ENCODE results near the gene LIM2. TPM values are rescaled to one million over a fixed set of nuclear protein-coding genes. Genes with fewer than 3 reads are reported as not detected.
"Not testable (repeated sequence)": the region's sequence is repeated elsewhere in the genome, so short reads cannot be mapped to it uniquely, and the experiment has no call there.

The LIM2 gene
- total RNA-seq, 1 experiment from 2014 or later: not detected

DNA sequence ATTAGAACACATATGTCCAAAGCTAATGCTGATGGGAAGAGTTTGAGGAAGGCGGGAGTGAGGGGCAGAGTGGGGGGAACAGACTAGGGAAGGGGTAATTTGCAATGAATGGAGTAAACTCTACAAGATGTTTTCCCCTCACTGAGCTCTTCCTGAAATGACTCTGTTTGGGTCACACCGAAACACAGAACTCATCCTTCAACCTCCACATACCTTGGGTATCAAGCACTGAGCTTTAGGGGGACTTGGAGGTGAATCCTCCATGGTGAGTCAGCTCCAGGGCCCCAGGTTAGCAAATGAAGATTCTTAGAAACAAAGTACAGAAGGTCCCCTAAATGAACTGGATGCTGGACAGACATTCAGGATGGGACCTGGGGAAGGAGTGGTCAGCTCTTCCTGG lies 30.9 kb upstream of the LIM2 start:
- intact Hi-C loops (cut with micrococcal nuclease; ENCODE audit: unreplicated experiment): no loop called here
- Mint-ChIP-seq H3K4me1 (ENCODE audit: low read depth, unreplicated experiment) (no peaks in the 10 kb centered on the region), H3K27ac (ENCODE audit: unreplicated experiment) (no peak overlapping the region), H3K36me3 (ENCODE audit: insufficient read depth, unreplicated experiment) (no peaks in the 10 kb centered on the region), H3K9me3 (ENCODE audit: low read depth, unreplicated experiment) (no peaks in the 10 kb centered on the region), H3K4me3 (ENCODE audit: low read depth, unreplicated experiment) (no peak overlapping the region), H3K27me3 (ENCODE audit: unreplicated experiment) (peaks cover 93% of the 10 kb centered on the region)
- no peak for DNase-seq
- BruUV-seq (replicated peaks): no TSS peak
- TF ChIP-seq, protein P1, sequence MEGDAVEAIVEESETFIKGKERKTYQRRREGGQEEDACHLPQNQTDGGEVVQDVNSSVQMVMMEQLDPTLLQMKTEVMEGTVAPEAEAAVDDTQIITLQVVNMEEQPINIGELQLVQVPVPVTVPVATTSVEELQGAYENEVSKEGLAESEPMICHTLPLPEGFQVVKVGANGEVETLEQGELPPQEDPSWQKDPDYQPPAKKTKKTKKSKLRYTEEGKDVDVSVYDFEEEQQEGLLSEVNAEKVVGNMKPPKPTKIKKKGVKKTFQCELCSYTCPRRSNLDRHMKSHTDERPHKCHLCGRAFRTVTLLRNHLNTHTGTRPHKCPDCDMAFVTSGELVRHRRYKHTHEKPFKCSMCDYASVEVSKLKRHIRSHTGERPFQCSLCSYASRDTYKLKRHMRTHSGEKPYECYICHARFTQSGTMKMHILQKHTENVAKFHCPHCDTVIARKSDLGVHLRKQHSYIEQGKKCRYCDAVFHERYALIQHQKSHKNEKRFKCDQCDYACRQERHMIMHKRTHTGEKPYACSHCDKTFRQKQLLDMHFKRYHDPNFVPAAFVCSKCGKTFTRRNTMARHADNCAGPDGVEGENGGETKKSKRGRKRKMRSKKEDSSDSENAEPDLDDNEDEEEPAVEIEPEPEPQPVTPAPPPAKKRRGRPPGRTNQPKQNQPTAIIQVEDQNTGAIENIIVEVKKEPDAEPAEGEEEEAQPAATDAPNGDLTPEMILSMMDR (IDR thresholded peaks at IDR 0.05; ENCODE audit: unreplicated experiment): no peak
- CTCF ChIA-PET: no interaction called here

DNA sequence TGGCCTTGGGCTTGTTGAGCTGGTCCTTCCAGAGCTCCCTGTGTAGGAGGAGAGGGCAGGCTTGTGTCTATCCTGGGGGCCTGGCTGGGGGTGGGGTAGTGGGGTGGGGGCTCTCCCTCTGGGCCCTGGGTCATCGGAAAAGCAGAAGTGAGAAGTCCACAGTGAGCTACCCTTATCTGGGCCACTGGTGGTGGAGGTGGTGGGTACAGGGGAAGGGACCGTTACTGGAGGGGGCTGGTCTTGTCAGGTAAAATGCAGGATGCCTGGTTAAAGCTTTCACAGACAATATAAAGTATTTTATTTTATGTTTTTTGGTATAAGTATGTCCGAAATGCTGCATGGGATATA lies 30.0 kb upstream of the LIM2 start:
- H3K4me1 Mint-ChIP-seq (ENCODE audit: low read depth, unreplicated experiment): no peaks in the 10 kb centered on the region
- peaks cover 99% of the 10 kb centered on the region for H3K27me3 Mint-ChIP-seq (ENCODE audit: unreplicated experiment)
- BruUV-seq (replicated peaks): no TSS peak
- intact Hi-C loops (cut with micrococcal nuclease; ENCODE audit: unreplicated experiment): no loop called here
- CTCF ChIA-PET: no interaction called here
- H3K9me3 Mint-ChIP-seq (ENCODE audit: low read depth, unreplicated experiment): no peaks in the 10 kb centered on the region
- no peak overlapping the region for H3K4me3 Mint-ChIP-seq (ENCODE audit: low read depth, unreplicated experiment)
- no peak overlapping the region for H3K27ac Mint-ChIP-seq (ENCODE audit: unreplicated experiment)
- TF ChIP-seq, protein P1 (IDR thresholded peaks at IDR 0.05; ENCODE audit: unreplicated experiment): no peak
- H3K36me3 Mint-ChIP-seq (ENCODE audit: insufficient read depth, unreplicated experiment): no peaks in the 10 kb centered on the region
- DNase-seq: no peak

DNA sequence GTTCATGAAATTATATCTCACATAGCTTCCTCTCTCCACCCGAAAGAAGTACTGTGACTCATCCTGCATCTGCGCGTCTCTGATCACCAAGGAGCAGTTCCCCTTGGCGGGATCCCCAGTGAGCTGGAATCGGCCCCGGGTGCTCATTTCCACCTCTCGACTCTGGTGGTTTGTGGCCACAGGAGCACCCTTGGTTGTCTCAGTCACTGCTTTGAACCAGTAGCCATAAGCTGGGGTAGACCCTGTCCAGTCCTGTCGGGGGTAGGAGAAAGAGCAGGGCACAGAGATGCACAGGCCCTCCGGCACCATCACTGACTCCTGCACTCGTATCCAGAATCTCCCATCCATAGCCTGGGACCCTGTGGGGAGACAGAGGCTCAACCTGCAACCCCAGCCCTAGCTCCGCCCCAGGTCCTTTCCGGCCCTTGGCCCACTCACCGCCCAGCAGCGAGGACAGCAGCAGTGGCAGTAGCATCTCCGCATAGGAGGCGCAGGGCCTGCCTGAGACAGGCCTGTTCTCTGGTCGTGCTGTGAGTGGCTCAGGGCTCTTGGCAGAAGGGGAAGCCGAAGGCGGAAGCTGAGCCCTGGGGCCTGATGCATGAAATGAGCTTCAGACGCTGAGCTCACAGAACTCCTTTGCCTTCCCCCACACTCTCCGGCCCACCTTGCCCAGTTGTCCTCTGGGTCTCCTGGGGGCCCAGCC lies 29.5 kb upstream of the LIM2 start, which contains the start of gene SIGLEC10:
Gene SIGLEC10 (minus strand): TSS at position 536 of the 703 bp plus-strand sequence. CDS start 61 bp downstream, at position 475.
- no peaks in the 10 kb centered on the region for H3K9me3 Mint-ChIP-seq (ENCODE audit: low read depth, unreplicated experiment)
- TF ChIP-seq, protein P1 (IDR thresholded peaks at IDR 0.05; ENCODE audit: unreplicated experiment): no peak
- H3K27ac Mint-ChIP-seq (ENCODE audit: unreplicated experiment): no peak within 1 kb of the TSS
- no peak for DNase-seq
- CTCF ChIA-PET: no interaction called here
- intact Hi-C loops (cut with micrococcal nuclease; ENCODE audit: unreplicated experiment): no loop called here
- no peak within 1 kb of the TSS for H3K4me3 Mint-ChIP-seq (ENCODE audit: low read depth, unreplicated experiment)
- peaks cover 96% of the 10 kb centered on the region for H3K27me3 Mint-ChIP-seq (ENCODE audit: unreplicated experiment)
- no TSS peak for BruUV-seq (replicated peaks)
- no peaks in the 10 kb centered on the region for H3K4me1 Mint-ChIP-seq (ENCODE audit: low read depth, unreplicated experiment)
- no peaks in the 10 kb centered on the region for H3K36me3 Mint-ChIP-seq (ENCODE audit: insufficient read depth, unreplicated experiment)

DNA sequence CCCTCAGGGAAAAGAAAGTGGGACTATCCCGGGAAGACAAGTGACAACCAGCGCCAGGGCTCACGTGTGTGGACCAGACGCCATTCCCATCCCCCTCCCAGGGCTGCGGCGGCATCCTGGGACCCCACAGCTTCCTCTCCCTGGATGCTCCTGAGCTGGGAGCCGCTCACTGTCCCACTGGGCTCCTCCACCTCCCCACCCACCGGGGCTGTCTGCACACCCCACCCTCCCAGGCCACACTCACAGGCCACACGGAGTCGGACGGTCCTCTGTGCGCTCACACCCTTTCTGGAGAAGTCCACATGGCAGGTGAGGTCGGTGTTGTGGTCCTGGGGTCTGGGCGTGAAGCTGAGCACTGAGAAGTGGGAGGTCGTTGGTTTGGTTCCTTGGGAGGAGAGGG lies 28.6 kb upstream of the LIM2 start:
- H3K4me3 Mint-ChIP-seq (ENCODE audit: low read depth, unreplicated experiment); intact Hi-C loops (cut with micrococcal nuclease; ENCODE audit: unreplicated experiment); H3K4me1 Mint-ChIP-seq (ENCODE audit: low read depth, unreplicated experiment): not testable (repeated sequence)

DNA sequence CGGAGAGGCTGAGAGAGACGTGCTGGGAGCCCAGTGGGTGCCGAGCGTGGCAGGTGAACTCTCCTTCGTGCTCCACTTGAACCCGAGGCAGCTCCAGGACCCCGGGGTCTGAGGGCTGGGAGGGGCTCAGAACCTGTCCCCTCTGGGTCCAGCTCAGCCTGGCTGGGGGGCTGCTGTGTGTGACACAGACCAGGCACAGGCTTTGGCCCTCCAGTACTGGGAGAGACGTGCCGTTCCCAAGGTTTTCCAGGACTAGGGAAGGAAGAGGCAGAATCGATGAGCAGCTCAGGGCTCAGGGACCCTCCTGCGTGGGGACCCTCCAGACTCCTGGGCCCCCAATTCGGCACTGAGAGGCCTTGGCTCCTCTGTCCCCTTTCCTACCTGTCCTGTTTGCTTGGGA lies 27.4 kb upstream of the LIM2 start:
- no peak for DNase-seq
- no peaks in the 10 kb centered on the region for H3K4me1 Mint-ChIP-seq (ENCODE audit: low read depth, unreplicated experiment)
- H3K36me3 Mint-ChIP-seq (ENCODE audit: insufficient read depth, unreplicated experiment): no peaks in the 10 kb centered on the region
- H3K27ac Mint-ChIP-seq (ENCODE audit: unreplicated experiment): no peak overlapping the region
- no peaks in the 10 kb centered on the region for H3K9me3 Mint-ChIP-seq (ENCODE audit: low read depth, unreplicated experiment)
- TF ChIP-seq, protein P1 (IDR thresholded peaks at IDR 0.05; ENCODE audit: unreplicated experiment): no peak
- H3K27me3 Mint-ChIP-seq (ENCODE audit: unreplicated experiment): peaks cover 89% of the 10 kb centered on the region
- no TSS peak for BruUV-seq (replicated peaks)
- H3K4me3 Mint-ChIP-seq (ENCODE audit: low read depth, unreplicated experiment): no peak overlapping the region
- CTCF ChIA-PET: no interaction called here
- intact Hi-C loops (cut with micrococcal nuclease; ENCODE audit: unreplicated experiment): no loop called here

More for the DNA sequence above, 28.6 kb upstream of the LIM2 start:
- H3K27ac Mint-ChIP-seq (ENCODE audit: unreplicated experiment); H3K36me3 Mint-ChIP-seq (ENCODE audit: insufficient read depth, unreplicated experiment); CTCF ChIA-PET; BruUV-seq (replicated peaks); DNase-seq; H3K9me3 Mint-ChIP-seq (ENCODE audit: low read depth, unreplicated experiment): not testable (repeated sequence)
- H3K27me3 Mint-ChIP-seq (ENCODE audit: unreplicated experiment): peaks cover 93% of the 10 kb centered on the region

Data from Calu3 (cell line).